Upper lobe of left lung (tissue), 4 donors: Measurements from ENCODE around the gene ELAVL1.

Experiments
- CTCF ChIP-seq, 6 experiments: fragments of 450-650 bp in 4 of 6; fragments of 200-600 bp in 2 of 6; sonication (generic) in 2 of 6; IDR thresholded peaks; one replicate each; pipeline ENCODE4 v1.5.1; 2016 to 2019; ENCODE audit warnings: antibody characterized with exemption in 6 of 6
- EP300 ChIP-seq, 4 donors: sonication (generic); formaldehyde crosslinking; IDR thresholded peaks; one replicate each; pipeline ENCODE4 v1.5.1; 2017; ENCODE audit warnings: antibody characterized with exemption in 4 of 4, control low read depth in 2 of 4
- POLR2A ChIP-seq, 4 donors: fragments of 450-650 bp; IDR thresholded peaks; one replicate each; pipeline ENCODE4 v1.5.1; 2016 to 2017; ENCODE audit warnings: antibody characterized with exemption in 4 of 4, mild to moderate bottlenecking in 2 of 4
- POLR2AphosphoS5 ChIP-seq, 2 donors: sonication (generic); formaldehyde crosslinking; IDR thresholded peaks; one replicate each; pipeline ENCODE4 v1.5.1; 2017; ENCODE audit warnings: antibody characterized with exemption in 2 of 2

- peak in 3 of 6 experiments; percentile 24 to 27 (median 25) for TF ChIP-seq CTCF (IDR thresholded peaks at IDR 0.05)
- TF ChIP-seq EP300 (IDR thresholded peaks at IDR 0.05) = no peak
- no peak for TF ChIP-seq POLR2AphosphoS5 (IDR thresholded peaks at IDR 0.05)
- no peak for TF ChIP-seq POLR2A (IDR thresholded peaks at IDR 0.05)
Observed at GRCh38 chr19:7928741-7929701, 76.4 kb downstream of the ELAVL1 start.
